Chondrocyte (in vitro differentiated cells): ENCODE data around the gene MTIF2. TPM values are rescaled to one million over a fixed set of nuclear protein-coding genes. Genes with fewer than 3 reads are reported as not detected.
"Not testable (repeated sequence)": the region's sequence is repeated elsewhere in the genome, so short reads cannot be mapped to it uniquely, and the experiment has no call there.

Source experiments
- DNase-seq: peaks from one replicate; pipeline ENCODE4 v3.0.0; 2021; ENCODE audit warnings: mixed read lengths, low spot score
- H3K27ac Mint-ChIP-seq: one replicate; pipeline ENCODE4 v1.8.0; 2021; ENCODE audit warnings: mild to moderate bottlenecking, moderate library complexity, mixed read lengths; ENCODE audit not compliant: unreplicated experiment
- H3K27me3 Mint-ChIP-seq: 2 replicates; pipeline ENCODE4 v1.8.0; 2021; ENCODE audit warnings: low read depth, mixed read lengths
- H3K36me3 Mint-ChIP-seq: 2 replicates; pipeline ENCODE4 v1.8.0; 2021; ENCODE audit warnings: low read depth, mixed read lengths
- H3K4me1 Mint-ChIP-seq: 2 replicates; pipeline ENCODE4 v1.8.0; 2021; ENCODE audit warnings: low read depth, mild to moderate bottlenecking, mixed read lengths
- H3K4me3 Mint-ChIP-seq: one replicate; pipeline ENCODE4 v1.8.0; 2021; ENCODE audit warnings: mild to moderate bottlenecking, moderate library complexity, mixed read lengths; ENCODE audit not compliant: unreplicated experiment
- H3K9me3 Mint-ChIP-seq: 2 replicates; pipeline ENCODE4 v1.8.0; 2021; ENCODE audit warnings: low read depth, mixed read lengths
- CTCF ChIP-seq: fragments of 200-600 bp; sonication (generic); IDR thresholded peaks from 2 replicates; pipeline ENCODE4 v1.5.0; 2021; ENCODE audit warnings: antibody characterized with exemption, mild to moderate bottlenecking, moderate library complexity
- total RNA-seq: library from RNA; stranded (reverse); gene quantifications from 3 replicates; pipeline ENCODE4 v1.2.1, GENCODE V29; 2021

MTIF2 gene
- total RNA-seq, 1 donor from 2014 or later: 20.6 TPM

GRCh38 chr2:55302241-55302640 lies 33.2 kb upstream of the MTIF2 start:
- no peak for TF ChIP-seq CTCF
- Mint-ChIP-seq H3K4me3 (no peak overlapping the region), H3K4me1 (no peaks in the 10 kb centered on the region), H3K9me3 (no peaks in the 10 kb centered on the region), H3K27me3 (no peaks in the 10 kb centered on the region), H3K36me3 (peaks cover 3% of the 10 kb centered on the region), H3K27ac (no peak overlapping the region)
- DNase-seq: no peak

- Mint-ChIP-seq H3K4me3 (no peak overlapping the region), H3K27ac (no peak overlapping the region), H3K4me1 (no peaks in the 10 kb centered on the region), H3K9me3 (no peaks in the 10 kb centered on the region), H3K27me3 (no peaks in the 10 kb centered on the region), H3K36me3 (peaks cover 3% of the 10 kb centered on the region)
- no peak for DNase-seq
- no peak for TF ChIP-seq CTCF
Observed at GRCh38 chr2:55301277-55301676, 32.2 kb upstream of the MTIF2 start.

GRCh38 chr2:55296393-55296792 lies 27.4 kb upstream of the MTIF2 start:
- TF ChIP-seq CTCF: no peak
- peaks cover 9% of the 10 kb centered on the region for H3K36me3 Mint-ChIP-seq
- no peak overlapping the region for H3K4me3 Mint-ChIP-seq
- no peak for DNase-seq
- H3K4me1 Mint-ChIP-seq: peaks cover 4% of the 10 kb centered on the region
- H3K27me3 Mint-ChIP-seq: no peaks in the 10 kb centered on the region
- H3K27ac Mint-ChIP-seq: no peak overlapping the region
- no peaks in the 10 kb centered on the region for H3K9me3 Mint-ChIP-seq

- H3K9me3 Mint-ChIP-seq: no peaks in the 10 kb centered on the region
- peak overlapping the region; percentile 12 for H3K27ac Mint-ChIP-seq
- no peak for DNase-seq
- H3K27me3 Mint-ChIP-seq: peaks cover 5% of the 10 kb centered on the region
- H3K4me1 Mint-ChIP-seq: peaks cover 22% of the 10 kb centered on the region
- H3K36me3 Mint-ChIP-seq: peaks cover 7% of the 10 kb centered on the region
- TF ChIP-seq CTCF: no peak
- peak overlapping the region; percentile 89 for H3K4me3 Mint-ChIP-seq
Observed at GRCh38 chr2:55283083-55283482, 14.1 kb upstream of the MTIF2 start.

- Mint-ChIP-seq H3K36me3 (peaks cover 7% of the 10 kb centered on the region), H3K4me1 (peaks cover 22% of the 10 kb centered on the region), H3K27ac (peak overlapping the region; percentile 98), H3K4me3 (peak overlapping the region; percentile 89), H3K27me3 (peaks cover 5% of the 10 kb centered on the region), H3K9me3 (no peaks in the 10 kb centered on the region)
- peak; percentile 97 for DNase-seq
- no peak for TF ChIP-seq CTCF
Observed at GRCh38 chr2:55282110-55282917, 13.3 kb upstream of the MTIF2 start.

GRCh38 chr2:55280851-55281546 lies 12.0 kb upstream of the MTIF2 start:
- Mint-ChIP-seq H3K4me1 (peaks cover 20% of the 10 kb centered on the region), H3K4me3 (peak overlapping the region; percentile 10)
- not testable (repeated sequence) for H3K27me3 Mint-ChIP-seq, H3K9me3 Mint-ChIP-seq, H3K36me3 Mint-ChIP-seq, H3K27ac Mint-ChIP-seq, DNase-seq

GRCh38 chr2:55279859-55280424 lies 10.9 kb upstream of the MTIF2 start:
- H3K27ac Mint-ChIP-seq, H3K27me3 Mint-ChIP-seq, H3K4me3 Mint-ChIP-seq: not testable (repeated sequence)

More at GRCh38 chr2:55279859-55280424, 10.9 kb upstream of the MTIF2 start:
- not testable (repeated sequence) for DNase-seq, H3K36me3 Mint-ChIP-seq, H3K9me3 Mint-ChIP-seq
- peaks cover 20% of the 10 kb centered on the region for H3K4me1 Mint-ChIP-seq
